Lower lobe of right lung (tissue), 2 donors: ENCODE results near the gene PRPF39. TPM values are rescaled to one million over a fixed set of nuclear protein-coding genes. Genes with fewer than 3 reads are reported as not detected.

Experiments used
- ATAC-seq, 2 donors: fragments of 200-7000 bp; cut with Tn5 transposase; one replicate each; pipeline ENCODE4 v1.9.1; 2020 to 2022; ENCODE audit warnings: mild to moderate bottlenecking in 2 of 2, moderate library complexity in 2 of 2
- DNase-seq: peaks from one replicate; pipeline ENCODE4 v3.0.0-alpha.2; 2020
- H3K27ac ChIP-seq: fragments of 200-600 bp; one replicate; pipeline ENCODE4 v1.8.0; 2022
- H3K27me3 ChIP-seq: fragments of 200-600 bp; one replicate; pipeline ENCODE4 v1.8.0; 2022; ENCODE audit warnings: low read depth
- H3K36me3 ChIP-seq: fragments of 200-600 bp; one replicate; pipeline ENCODE4 v1.8.0; 2022; ENCODE audit warnings: mild to moderate bottlenecking
- H3K4me1 ChIP-seq: fragments of 200-600 bp; one replicate; pipeline ENCODE4 v1.8.0; 2022
- H3K4me3 ChIP-seq: fragments of 200-600 bp; one replicate; pipeline ENCODE4 v1.8.0; 2022; ENCODE audit warnings: mild to moderate bottlenecking
- H3K9me3 ChIP-seq: fragments of 200-600 bp; one replicate; pipeline ENCODE4 v1.8.0; 2022
- intact Hi-C: fragments of 100-400 bp; cut with DNase I; formaldehyde crosslinking; loops from one replicate; pipeline ENCODE4 v1.11.0; 2022
- total RNA-seq: library from RNA; stranded (reverse); fragmentation: NEBNext Ultra II Directional; extraction: Animal tissue kit (Norgen Biotek cat#: 25700); gene quantifications from one replicate; pipeline ENCODE4 v1.2.1, GENCODE V29; 2021
- TF ChIP-seq, protein P1 (sequence below): fragments of 200-600 bp; IDR thresholded peaks from one replicate; pipeline ENCODE4 v1.8.0; 2022; ENCODE audit warnings: antibody characterized with exemption, mild to moderate bottlenecking
- donor health status: DM: no; HTN: yes; CAD: no; lungs with severe emphysema.

The PRPF39 gene
- total RNA-seq, 1 donor from 2014 or later = 30.4 TPM

DNA sequence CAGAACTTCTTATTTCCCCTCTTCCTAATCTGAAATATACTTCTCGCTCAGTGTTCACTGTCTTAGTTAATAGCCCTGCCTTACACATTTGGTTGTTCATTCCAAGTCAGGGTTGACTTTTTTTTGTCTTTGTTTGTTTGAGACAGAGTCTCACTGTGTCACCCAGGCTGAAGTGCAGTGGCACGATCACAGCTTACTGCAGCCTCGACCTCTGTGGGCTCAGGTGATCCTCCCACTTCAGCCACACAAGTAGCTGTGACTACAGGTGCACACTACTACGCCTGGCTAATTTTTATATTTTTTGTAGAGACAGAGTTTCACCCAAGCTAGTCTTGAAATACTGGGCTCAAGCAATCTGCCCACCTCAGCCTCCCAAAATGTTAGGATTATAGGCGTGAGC lies 42.3 kb upstream of the PRPF39 start:
- intact Hi-C loops = no loop called here
- Histone ChIP-seq H3K4me1 (no peaks in the 10 kb centered on the region), H3K4me3 (no peak overlapping the region), H3K36me3 (peaks cover 65% of the 10 kb centered on the region), H3K27ac (no peak overlapping the region), H3K27me3 (no peaks in the 10 kb centered on the region), H3K9me3 (no peaks in the 10 kb centered on the region)
- TF ChIP-seq, protein P1, sequence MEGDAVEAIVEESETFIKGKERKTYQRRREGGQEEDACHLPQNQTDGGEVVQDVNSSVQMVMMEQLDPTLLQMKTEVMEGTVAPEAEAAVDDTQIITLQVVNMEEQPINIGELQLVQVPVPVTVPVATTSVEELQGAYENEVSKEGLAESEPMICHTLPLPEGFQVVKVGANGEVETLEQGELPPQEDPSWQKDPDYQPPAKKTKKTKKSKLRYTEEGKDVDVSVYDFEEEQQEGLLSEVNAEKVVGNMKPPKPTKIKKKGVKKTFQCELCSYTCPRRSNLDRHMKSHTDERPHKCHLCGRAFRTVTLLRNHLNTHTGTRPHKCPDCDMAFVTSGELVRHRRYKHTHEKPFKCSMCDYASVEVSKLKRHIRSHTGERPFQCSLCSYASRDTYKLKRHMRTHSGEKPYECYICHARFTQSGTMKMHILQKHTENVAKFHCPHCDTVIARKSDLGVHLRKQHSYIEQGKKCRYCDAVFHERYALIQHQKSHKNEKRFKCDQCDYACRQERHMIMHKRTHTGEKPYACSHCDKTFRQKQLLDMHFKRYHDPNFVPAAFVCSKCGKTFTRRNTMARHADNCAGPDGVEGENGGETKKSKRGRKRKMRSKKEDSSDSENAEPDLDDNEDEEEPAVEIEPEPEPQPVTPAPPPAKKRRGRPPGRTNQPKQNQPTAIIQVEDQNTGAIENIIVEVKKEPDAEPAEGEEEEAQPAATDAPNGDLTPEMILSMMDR = no peak
- DNase-seq = no peak
- ATAC-seq = no peak

GRCh38 chr14:45044638-45045037 lies 39.3 kb upstream of the PRPF39 start:
- no peak for DNase-seq
- H3K36me3 ChIP-seq = peaks cover 54% of the 10 kb centered on the region
- intact Hi-C loops = no loop called here

GRCh38 chr14:45048385-45048784 lies 35.5 kb upstream of the PRPF39 start:
- no peak for ATAC-seq
- Histone ChIP-seq H3K36me3 (peaks cover 59% of the 10 kb centered on the region), H3K9me3 (no peaks in the 10 kb centered on the region), H3K4me1 (no peaks in the 10 kb centered on the region), H3K27ac (no peak overlapping the region), H3K4me3 (no peak overlapping the region), H3K27me3 (no peaks in the 10 kb centered on the region)
- intact Hi-C loops = no loop called here
- TF ChIP-seq, protein P1 = no peak
- no peak for DNase-seq

More at GRCh38 chr14:45044638-45045037, 39.3 kb upstream of the PRPF39 start:
- no peak for ATAC-seq
- no peaks in the 10 kb centered on the region for H3K9me3 ChIP-seq
- TF ChIP-seq, protein P1 = no peak
- no peaks in the 10 kb centered on the region for H3K27me3 ChIP-seq
- H3K4me3 ChIP-seq = no peak overlapping the region
- no peaks in the 10 kb centered on the region for H3K4me1 ChIP-seq
- no peak overlapping the region for H3K27ac ChIP-seq

- DNase-seq (no peak), ATAC-seq (no peak)
- Histone ChIP-seq H3K27ac (no peak overlapping the region), H3K36me3 (peaks cover 59% of the 10 kb centered on the region), H3K4me3 (no peak overlapping the region), H3K4me1 (no peaks in the 10 kb centered on the region), H3K27me3 (no peaks in the 10 kb centered on the region), H3K9me3 (no peaks in the 10 kb centered on the region)
- intact Hi-C loops = no loop called here
- TF ChIP-seq, protein P1 = no peak
These were observed 32.7 kb upstream of the PRPF39 start for GRCh38 chr14:45051180-45051579.

- DNase-seq = no peak
- Histone ChIP-seq H3K4me1 (no peaks in the 10 kb centered on the region), H3K9me3 (no peaks in the 10 kb centered on the region), H3K27ac (no peak overlapping the region), H3K27me3 (no peaks in the 10 kb centered on the region), H3K36me3 (peaks cover 52% of the 10 kb centered on the region), H3K4me3 (no peak overlapping the region)
- ATAC-seq = no peak
- TF ChIP-seq, protein P1 = no peak
- intact Hi-C loops = no loop called here
These were observed 32.0 kb upstream of the PRPF39 start for GRCh38 chr14:45051896-45052295.

DNA sequence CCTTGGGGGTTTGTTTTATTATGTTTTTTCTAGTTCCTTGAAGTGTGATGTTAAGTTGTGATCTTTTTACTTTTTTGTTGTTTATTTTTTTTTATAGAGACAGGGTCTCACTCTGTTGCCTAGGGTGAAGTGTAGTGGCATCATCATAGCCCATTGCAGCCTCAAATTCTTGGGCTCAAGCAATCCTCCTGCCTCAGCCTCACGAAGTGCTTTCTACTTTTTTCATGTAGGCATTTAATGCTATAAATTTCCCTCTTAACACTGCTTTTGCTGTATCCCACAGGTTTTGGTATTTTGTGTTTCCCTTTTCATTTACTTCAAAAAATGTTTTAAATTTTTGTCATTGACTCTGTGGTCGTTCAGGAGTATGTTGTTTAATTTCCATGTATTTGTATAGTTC lies 26.6 kb upstream of the PRPF39 start:
- Histone ChIP-seq H3K36me3 (peaks cover 28% of the 10 kb centered on the region), H3K9me3 (no peaks in the 10 kb centered on the region), H3K27me3 (no peaks in the 10 kb centered on the region), H3K4me1 (no peaks in the 10 kb centered on the region), H3K27ac (no peak overlapping the region), H3K4me3 (no peak overlapping the region)
- intact Hi-C loops = no loop called here
- ATAC-seq (no peak), DNase-seq (no peak)
- TF ChIP-seq, protein P1 = no peak
